Activated CD4-positive, CD25-positive, alpha-beta regulatory T cell treated with anti-CD3 and anti-CD28 coated beads, Interleukin-2, amount 50 U/mL, for 72 hours (primary cell): Measurements from ENCODE around the gene CTTNBP2NL.
"Not testable (repeated sequence)": the region's sequence is repeated elsewhere in the genome, so short reads cannot be mapped to it uniquely, and the experiment has no call there.

Source experiments
- DNase-seq: peaks from one replicate; pipeline ENCODE4 v3.0.0; 2021

CTTNBP2NL gene

DNA sequence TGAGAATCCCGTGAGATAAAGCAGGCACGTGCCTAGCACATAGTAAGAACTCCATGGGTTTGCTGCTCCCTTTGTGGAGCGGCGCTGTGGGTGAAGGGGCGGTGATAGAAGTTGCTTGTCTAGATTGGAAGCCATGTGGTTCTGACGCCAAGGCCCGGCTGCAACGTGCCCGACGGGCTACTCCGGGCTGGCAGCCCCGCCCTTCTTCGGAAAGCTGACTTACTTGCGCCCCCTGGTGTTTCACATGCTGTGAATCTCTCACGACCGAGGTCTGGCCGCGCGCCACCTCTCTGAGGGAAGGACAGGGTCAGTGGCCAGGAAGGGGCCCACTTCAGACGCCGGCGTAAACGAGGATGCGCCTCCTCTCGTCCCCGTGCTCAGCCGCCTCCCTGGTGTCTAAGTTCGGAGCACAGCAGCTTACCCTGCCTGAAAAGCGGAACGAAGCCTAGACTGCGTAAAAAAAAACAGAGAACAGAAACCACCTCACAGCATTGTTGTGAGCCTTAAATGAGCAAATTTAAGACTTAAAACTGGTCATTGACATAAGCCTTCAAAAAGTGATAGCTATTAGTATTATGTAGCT, 70.2 kb downstream of the CTTNBP2NL start:
- peak; percentile 87 for DNase-seq

DNA sequence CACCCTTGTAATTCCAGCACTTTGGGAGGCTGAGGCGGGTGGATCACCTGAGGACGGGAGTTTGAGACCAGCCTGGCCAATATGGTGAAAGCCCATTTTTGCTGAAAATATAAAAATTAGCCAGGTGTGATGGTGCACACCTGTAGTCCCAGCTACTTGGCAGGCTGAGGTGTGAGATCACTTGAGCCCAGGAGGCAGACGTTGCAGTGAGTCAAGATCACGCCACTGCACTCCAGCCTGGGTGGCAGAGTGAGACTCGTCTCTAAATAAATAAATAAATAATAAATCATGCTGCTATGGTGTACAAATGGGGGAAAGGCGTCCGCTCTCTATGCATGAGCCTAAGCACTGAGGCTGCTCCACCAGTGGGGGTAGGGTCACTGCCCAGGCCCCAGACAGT, 74.3 kb downstream of the CTTNBP2NL start:
- DNase-seq: not testable (repeated sequence)

DNA sequence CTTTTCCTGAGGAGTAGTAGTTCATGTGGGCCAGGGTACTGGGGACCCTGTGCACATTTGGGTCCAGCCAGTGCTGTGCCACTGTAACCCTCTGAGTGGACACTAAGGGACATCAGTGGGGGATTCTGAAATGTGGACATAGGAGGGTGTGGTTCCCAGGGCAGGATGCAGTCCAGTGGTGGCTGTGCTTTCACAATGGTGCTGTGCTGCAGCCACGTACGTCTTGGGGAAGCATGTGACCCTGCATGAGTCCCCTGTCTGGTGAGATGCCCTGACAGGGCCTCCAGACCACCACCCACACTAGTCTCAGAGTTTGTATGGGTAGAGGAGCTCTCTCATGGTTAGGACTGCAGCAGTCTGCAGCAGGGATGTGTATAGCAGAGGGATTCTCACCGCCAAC, 75.0 kb downstream of the CTTNBP2NL start:
- DNase-seq: no peak

DNA sequence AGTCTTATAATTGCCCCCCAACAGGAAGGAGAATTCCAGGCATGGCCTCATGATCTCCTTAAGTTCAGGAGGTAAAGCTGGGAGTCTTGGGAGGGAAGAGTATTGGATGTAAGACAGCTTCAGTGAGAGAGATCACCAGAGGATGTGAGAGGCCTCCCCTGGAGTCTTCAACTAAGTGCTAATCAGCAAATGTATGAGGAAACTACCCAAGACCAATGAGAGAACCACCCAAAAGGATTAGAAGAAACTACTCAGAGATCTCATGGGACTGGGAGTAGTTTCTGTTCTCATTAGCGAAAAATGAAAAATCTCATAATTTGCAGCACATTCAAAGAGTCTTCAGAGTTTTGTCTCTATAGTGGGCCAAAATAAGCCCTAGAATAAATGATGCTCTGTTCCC, 76.1 kb downstream of the CTTNBP2NL start:
- no peak for DNase-seq

DNA sequence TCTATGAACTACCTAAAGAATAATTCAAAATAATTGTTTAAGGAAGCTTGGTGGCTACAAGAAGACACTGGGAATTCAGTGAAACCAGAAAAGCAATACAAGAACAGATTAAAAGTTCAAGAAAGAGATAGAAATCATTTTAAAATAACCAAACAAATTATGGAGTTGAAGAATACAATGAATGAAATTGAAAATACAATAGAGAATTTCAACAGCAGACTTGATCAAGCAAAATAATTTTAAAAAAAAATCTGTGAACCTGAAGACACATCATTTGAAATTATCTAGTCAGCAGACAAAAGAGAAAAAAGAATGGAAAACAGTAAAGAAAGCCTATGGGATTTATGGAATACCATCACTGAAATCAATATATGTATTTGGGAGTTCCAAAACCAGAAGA, 81.5 kb downstream of the CTTNBP2NL start:
- no peak for DNase-seq

DNA sequence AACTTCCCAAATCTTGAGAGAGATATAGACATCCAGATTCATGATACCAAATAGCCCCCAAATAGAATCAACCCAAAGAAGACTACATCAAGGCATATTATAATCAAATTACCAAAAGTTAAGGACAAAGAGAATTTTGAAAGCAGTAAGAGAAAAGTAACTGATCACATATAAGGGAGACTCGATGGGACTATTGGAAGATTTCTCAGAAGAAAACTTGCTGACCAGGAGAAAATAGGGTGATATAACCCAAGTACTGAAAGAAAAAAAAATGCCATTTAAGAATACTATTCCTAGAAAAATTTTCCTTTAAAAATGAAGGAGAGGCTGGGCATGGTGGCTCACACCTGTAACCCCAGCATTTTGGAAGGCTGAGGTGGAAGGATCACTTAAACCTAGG, 82.3 kb downstream of the CTTNBP2NL start:
- no peak for DNase-seq

DNA sequence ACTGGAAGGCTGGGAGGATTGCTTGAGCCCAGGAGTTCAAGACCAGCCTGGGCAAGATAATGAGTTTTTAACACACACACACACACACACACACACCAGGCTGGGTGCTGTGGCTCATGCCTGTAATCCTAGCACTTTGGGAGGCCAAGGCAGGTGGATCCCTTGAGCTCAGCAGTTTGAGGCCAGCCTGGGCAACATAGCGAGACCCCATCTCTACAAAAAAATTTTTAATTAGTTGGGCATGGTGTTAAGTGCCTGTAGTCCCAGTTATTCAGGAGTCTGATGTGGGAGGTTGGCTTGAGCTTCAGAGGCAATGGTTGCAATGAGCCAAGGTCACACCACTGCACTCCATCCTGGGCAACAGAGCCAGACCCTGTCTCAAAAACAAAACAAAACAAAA, 90.0 kb downstream of the CTTNBP2NL start:
- not testable (repeated sequence) for DNase-seq

DNA sequence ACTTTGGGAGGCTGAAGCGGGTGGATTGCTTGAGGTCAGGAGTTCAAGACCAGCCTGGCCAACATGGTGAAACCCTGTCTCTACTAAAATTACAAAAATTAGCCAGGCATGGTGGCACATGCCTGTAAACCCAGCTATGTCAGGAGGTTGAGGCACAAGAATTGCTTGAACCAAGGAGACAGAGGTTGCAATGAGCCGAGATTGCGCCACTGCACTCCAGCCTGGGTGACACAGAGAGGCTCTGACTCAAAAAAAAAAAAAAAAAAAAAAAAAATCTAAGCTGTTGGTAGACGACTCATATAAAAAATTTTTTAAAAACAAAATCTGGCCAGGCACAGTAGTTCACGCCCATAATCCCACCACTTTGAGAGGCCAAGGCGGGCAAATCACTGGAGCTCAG, 91.7 kb downstream of the CTTNBP2NL start:
- DNase-seq: not testable (repeated sequence)

DNA sequence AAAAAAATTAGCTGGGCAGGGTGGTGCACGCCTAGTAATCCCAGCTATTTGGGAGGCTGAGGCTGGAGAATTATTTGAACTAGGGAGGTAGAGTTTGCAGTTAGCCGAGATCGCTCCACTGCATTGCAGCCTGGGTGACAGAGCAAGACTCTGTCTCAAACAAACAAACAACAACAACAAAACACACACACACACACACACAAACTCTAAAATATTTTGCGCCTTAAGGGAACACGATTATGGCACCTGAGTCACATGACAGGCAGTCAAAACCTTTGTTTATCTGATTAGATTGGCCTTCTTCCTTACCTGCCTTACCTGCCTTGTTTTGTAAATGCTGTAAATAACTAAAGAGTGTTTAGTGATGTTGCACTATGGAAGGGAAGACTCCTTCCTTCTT, 92.1 kb downstream of the CTTNBP2NL start:
- no peak for DNase-seq

DNA sequence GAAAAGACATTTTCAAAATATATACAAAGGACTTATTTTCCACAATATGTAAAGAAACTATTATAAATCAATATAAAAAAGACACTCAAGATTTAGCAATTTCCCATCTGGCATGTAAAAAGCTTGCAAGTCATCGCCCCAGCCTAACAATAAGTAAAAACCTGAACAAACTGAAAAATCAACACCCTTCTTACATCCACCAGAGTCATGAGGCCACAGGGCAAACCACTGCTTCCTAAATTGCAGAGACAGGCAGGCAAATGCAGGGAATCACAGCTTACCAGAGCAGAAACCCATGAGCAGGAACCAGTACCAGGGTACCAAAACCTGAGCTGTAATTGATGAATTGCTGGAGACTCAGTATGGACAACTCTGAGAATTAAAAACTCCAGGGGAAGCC, 96.1 kb downstream of the CTTNBP2NL start:
- DNase-seq: no peak

DNA sequence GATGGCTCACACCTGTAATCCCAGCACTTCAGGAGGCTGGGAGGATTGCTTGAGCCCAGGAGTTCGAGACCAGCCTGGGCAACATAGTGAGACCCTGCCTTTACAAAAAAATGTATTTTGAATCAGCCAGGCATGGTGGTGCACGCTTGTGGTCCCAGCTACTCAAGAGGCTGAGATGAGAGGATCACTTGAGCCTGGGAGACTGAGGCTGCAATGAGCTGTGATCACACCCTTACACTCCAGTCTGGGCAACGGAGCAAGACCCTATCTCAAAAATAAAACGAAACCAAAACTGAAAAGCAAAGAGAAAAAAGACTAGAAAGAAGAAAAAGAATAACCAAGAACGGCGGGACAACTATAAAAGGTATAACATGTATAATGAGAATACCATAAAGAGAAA, 97.3 kb downstream of the CTTNBP2NL start:
- no peak for DNase-seq

DNA sequence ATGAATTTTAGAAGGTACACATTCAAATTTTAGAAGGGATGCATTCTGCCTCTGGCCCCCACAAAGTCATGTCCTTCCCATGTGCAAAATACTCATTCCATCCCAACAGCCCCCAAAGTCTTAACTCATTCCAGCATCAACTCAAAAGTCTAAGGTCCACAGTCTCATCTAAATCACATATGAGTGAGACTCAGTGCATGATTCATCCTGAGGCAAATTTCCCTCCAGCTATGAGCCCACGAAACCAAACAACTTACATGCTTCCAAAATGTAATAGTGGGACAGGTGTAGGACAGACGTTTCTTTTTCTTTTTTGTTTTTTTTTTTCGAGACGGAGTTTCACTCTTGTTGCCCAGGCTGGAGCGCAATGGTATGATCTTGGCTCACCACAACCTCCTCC, 100.3 kb downstream of the CTTNBP2NL start:
- no peak for DNase-seq

DNA sequence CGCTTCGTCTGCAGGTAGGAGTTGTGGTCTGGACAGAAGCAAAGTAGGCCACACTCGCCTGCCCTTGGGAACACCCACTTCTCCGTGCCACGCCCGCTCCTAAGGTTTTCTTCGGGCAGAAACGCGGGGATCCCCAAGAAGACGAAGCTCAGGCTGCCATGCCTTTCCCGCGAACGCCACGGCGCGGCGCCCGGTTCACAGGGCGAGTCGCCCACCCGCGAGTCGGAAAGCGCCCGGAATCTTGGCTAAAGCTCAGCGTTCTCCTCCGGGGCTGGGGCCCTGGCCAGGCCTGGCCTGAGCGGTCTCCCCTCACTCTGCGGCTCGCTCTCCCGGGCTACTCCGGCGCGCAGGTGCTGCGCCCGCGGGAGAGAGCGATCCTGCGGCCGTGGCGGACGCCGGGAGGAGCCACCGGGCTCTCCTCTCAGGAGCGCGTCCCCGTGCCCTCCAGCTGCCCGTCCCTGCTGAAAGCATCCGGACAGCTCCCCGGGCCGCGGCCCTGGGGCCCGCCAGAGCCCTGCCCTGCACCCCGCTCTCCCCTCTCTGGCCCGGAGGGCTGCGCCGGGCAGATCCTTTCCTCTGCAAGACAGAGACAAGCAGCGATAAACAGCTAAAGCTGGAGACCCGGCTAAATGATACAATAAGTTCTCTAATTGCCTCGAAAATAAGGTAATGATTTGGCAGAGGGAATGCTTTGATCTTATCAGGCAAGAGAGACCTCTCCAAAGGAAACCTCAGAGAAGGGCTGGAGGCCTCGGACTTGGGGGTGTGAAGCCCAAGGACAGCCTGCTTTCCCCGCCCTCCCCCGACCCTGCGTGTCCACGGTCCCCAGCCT, 106.0 kb downstream of the CTTNBP2NL start:
- peak; percentile 44 for DNase-seq

DNA sequence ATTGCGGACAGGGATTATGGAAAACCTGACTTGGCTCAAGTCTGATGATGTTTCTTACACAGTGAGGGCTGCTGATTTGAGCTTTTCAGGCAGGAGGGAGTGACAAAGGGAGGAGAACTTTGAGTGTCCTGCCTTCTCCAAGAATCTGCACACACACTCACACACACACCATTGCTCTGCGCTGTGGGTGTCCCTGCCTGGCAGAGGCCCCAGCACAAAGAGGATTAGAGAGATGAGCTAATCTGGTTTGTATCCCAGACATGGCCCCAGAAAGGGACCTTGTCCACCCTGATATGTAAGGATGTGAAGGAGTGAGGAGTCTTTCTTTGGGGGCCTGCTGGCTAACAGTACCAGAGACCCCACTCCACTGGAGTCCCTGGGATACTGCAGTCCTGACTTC, 106.8 kb downstream of the CTTNBP2NL start:
- DNase-seq: no peak

DNA sequence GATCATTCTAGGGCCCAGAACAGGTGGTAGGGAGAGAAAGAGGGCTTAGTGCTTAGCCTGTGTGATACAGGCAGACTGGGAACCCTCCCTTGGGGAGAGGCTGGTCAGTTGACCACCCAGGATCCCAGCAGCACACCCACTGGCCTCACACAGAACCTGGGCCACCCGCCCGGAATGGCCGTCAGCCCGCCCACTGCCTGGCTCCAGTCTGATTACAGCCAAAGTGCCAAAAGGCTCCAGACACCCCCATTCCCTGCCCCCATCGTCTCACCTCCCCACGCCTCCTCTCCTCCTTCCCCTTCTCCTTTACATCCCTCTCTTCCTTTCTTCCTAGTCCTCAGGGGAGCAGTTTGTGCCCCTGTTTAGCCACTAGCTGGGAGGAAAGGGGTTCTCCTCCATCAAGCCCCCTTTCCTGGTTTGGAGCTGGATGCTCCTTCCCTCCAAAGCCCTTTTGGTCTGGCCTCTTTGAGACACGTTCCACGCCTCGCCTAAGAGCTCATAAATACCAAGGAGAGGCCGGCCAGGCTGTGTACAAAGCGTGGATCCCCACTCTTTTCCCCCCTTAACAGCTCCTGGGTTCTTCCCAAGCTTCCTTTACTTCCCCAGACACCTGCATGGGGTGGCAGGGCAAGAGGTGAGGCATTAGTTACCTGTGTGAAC, 108.1 kb downstream of the CTTNBP2NL start:
- DNase-seq: no peak

DNA sequence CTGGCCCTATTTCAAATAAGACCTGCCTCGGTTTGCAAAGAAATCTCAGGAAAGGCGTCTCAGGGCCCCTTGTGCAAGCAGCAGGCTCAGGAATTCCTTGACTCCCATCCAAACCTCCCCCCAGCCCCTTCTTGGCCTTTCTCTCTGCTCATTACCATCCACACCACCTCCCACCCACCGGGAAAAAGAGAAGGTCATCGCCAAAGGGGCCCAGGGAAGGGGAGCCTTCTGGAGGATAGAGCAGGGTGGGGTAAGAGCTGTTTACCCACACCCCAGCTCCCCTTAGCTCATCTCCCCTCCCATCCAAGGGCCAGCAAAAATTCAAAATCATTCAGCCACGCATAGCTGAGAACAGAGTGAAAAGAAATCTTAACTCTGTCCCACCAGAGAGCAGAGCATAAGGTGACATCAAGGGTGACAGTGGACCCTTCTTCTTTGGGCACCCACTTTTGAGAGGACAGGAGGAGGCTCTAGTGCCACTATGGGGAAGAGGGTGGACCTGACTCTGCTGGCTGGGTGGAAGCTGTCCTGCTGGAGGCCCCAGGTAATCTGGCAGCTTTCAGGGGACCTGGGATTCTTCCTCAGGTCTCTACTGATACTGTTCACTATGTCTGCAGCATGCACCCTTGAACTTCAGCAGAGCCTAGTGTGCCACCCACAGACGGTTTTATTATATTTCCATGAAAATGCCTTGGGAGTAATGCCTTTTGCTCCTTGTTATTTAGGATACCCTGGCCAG, 108.8 kb downstream of the CTTNBP2NL start:
- no peak for DNase-seq

DNA sequence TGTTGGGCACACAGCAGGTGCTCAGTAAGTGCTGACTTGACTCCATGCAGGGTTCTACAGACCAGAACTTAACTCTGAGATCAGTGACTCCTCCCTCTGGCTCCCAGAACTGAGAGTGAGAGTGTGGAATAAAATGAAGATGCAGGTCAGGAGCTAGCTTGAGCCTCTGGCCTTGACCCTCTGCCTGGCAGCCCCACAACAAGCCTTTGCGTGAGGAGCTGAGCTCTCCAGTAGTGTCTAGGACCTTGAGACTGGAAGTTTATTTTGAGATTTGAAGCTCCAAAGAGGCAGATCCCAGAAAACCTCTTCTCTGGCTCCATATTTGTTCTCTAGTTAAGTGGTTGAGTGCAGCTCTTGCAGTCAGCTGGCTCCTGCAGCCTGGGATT, 109.4 kb downstream of the CTTNBP2NL start:
- DNase-seq: no peak

DNA sequence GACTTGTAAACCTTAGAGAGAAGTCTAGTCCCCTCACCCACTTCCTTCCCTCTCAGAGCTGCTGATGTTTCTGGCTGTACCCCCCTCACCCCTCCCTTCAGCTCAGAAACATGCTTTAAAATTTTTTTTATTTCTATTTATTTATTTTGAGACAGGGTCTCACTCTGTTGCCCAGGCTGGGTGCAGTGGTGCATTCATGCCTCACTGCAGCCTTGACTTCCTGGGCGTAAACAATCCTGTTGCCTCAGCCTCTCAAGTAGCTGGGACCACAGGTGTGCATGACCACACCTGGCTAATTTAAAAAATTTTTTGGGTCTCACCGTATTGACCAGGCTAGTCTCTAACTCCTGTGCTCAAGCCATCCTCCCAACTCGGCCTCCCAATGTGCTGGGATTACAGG, 109.9 kb downstream of the CTTNBP2NL start:
- no peak for DNase-seq

DNA sequence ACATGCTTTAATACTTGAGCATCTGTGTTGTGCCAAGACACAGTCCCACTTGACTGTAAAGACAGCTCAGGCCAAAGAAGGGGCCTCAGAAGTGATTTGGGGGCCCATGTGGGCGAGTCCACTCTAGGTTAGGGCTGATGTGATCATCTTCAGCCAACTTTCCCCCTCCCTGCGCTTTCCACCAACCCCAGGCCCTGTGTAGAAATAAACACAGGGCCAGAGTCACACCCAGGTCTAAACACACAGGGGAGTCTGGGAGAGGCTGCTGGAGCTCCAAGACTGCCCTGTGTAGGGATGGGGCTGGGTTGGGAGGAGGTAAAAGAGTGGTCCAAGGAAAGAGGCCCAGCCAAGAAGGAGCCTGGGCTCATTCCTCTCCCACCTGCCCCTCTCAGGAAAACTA, 110.3 kb downstream of the CTTNBP2NL start:
- DNase-seq: no peak

DNA sequence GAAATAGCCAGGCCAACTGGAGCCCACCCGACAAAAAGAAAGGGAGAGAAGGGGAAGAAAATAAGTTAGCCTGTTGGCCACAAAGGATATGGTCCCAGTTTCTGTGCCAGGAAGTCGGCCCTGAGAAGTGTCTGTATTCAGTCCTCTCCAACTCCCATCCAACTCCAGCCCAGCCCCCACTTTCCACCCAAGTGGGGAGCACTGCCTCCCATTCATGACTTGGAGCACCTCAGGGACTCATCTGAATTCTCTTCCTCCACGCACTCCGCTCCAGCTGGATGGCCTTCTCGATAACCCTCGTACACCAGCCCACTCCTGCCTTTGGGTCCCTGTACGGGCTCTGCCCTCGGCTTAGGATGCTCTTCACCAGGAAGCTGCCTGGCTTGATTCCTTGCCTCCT, 110.7 kb downstream of the CTTNBP2NL start:
- no peak for DNase-seq

DNA sequence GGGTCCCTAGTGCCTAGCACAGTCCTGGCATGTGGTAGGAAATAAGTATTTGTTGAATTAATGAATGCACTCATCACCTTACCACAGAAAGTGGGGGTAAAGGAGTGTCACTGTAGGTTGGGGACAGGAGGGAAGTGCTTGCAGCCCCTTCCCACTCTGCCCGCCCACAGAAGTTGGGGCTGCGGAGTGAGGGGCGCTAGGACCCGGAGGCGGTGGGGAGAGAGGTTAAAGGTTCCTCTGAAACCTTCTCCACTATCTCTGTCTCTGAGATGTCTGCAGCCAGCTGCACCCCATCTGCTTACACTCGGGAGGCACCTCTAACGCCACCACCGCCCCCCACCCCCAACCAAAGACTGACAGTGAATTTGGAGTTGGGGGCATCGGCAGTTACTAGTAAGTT, 111.3 kb downstream of the CTTNBP2NL start:
- DNase-seq: no peak

DNA sequence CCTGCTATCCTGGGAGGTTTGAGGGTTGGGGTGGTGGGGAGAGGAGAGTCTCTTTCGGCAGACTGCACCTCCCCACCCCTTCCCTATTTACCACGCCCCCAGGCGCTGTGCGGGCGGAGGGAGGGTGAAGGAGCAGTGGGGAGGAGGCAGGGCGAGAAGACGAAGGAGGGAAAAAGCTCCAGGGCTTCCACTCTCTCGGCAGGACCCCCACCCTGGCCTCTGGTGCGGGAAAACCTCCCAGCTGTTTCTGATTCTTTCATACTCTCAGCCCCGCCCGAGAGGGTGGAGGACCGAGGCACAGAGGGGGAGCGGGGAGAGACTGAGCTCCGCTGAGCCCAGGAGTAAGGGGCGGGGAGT, 111.9 kb downstream of the CTTNBP2NL start:
- DNase-seq: no peak

DNA sequence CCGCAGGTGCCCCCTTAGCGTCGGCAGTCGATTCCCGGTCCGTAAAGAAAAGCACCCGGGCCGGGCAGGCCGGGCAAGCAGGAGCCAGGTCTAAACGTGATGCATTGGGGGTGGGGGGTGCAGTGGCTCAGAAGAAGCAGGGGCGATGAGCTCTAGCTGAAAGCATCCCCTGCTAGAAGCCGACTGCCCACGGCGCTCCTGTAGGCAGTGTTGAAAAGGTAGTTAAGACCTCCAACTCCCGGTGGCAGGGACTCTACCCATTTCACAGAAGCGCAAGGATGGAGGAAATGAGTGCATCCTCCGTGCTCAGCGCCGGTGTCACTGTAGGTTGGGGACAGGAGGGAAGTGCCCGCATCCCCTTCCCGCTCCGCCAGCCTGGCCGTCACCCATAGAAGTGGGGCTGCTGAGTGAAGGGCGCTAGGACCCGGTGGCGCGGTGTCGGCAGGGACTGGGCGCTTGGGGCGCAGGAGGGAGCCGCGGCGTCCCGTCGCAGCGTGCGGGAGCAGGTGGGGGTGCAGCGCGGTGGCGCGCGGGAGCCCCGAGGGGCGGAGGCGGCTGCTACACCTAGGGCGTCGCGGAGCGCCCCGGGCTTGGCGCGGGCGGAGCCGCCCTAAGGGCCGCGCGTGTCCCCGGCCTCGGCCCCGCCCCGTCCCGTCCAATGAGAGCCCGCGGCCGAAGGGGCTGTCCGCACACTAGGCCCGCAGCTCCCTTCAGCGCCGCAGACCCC, 112.4 kb downstream of the CTTNBP2NL start, which contains the start of gene WNT2B:
WNT2B (plus strand) TSS at position 688 of the 727 bp plus-strand sequence. CDS start 298 bp downstream, outside the sequence.
- DNase-seq: peak; percentile 40
